ENCODE measurements around the gene AGPAT2. TPM values are rescaled to one million over a fixed set of nuclear protein-coding genes. Genes with fewer than 3 reads are reported as not detected.

AGPAT2 gene
- total and polyA plus RNA-seq, 4 donors, result 26.9 to 64.9 (median 40.5) TPM

GRCh38 chr9:136676297-136676794 lies 10.9 kb downstream of the AGPAT2 start:
- H3K9me3 ChIP-seq (ENCODE audit: control insufficient read depth, low read length), result no peaks in the 10 kb centered on the region
- H3K4me3 ChIP-seq (ENCODE audit: low read length in 2 of 2), result no peak overlapping the region
- intact Hi-C loops (cut with DNase I), result no loop called here
- no peaks in the 10 kb centered on the region for H3K27me3 ChIP-seq (ENCODE audit: control insufficient read depth in 1 of 2, insufficient read depth in 2 of 2, low read length in 1 of 2)
- H3K27ac ChIP-seq (ENCODE audit: low read depth in 1 of 2, low read length in 2 of 2), result no peak overlapping the region
- ATAC-seq (ENCODE audit: low FRiP score) (no peak), DNase-seq (no peak)
- WGBS, 2 donors, result 93% methylated on average over 12 to 13 of the region's 13 CpGs
- no peaks in the 10 kb centered on the region for H3K4me1 ChIP-seq (ENCODE audit: control insufficient read depth in 1 of 2, insufficient read depth in 2 of 2, low read length in 2 of 2)
- no peaks in the 10 kb centered on the region for H3K36me3 ChIP-seq (ENCODE audit: control insufficient read depth in 1 of 2, insufficient read depth in 2 of 2, low read length in 1 of 2)

GRCh38 chr9:136675477-136676296 lies 11.6 kb downstream of the AGPAT2 start:
- no peak overlapping the region for H3K4me3 ChIP-seq (ENCODE audit: low read length in 2 of 2)
- intact Hi-C loops (cut with DNase I), result no loop called here
- no peak overlapping the region for H3K27ac ChIP-seq (ENCODE audit: low read depth in 1 of 2, low read length in 2 of 2)
- no peaks in the 10 kb centered on the region for H3K4me1 ChIP-seq (ENCODE audit: control insufficient read depth in 1 of 2, insufficient read depth in 2 of 2, low read length in 2 of 2)
- no peaks in the 10 kb centered on the region for H3K36me3 ChIP-seq (ENCODE audit: control insufficient read depth in 1 of 2, insufficient read depth in 2 of 2, low read length in 1 of 2)
- ATAC-seq (ENCODE audit: low FRiP score) (no peak), DNase-seq (no peak)
- WGBS, 2 donors, result 90 to 95% methylated on average over 11 to 16 of the region's 16 CpGs
- no peaks in the 10 kb centered on the region for H3K27me3 ChIP-seq (ENCODE audit: control insufficient read depth in 1 of 2, insufficient read depth in 2 of 2, low read length in 1 of 2)
- no peaks in the 10 kb centered on the region for H3K9me3 ChIP-seq (ENCODE audit: control insufficient read depth, low read length)

GRCh38 chr9:136674786-136675349 lies 12.4 kb downstream of the AGPAT2 start:
- H3K4me1 ChIP-seq (ENCODE audit: control insufficient read depth in 1 of 2, insufficient read depth in 2 of 2, low read length in 2 of 2), result no peaks in the 10 kb centered on the region
- no peak for ATAC-seq (ENCODE audit: low FRiP score)

GRCh38 chr9:136673975-136674785 lies 13.1 kb downstream of the AGPAT2 start:
- no peak for DNase-seq
- Histone ChIP-seq H3K4me1 (ENCODE audit: control insufficient read depth in 1 of 2, insufficient read depth in 2 of 2, low read length in 2 of 2) (no peaks in the 10 kb centered on the region), H3K4me3 (ENCODE audit: low read length in 2 of 2) (no peak overlapping the region), H3K36me3 (ENCODE audit: control insufficient read depth in 1 of 2, insufficient read depth in 2 of 2, low read length in 1 of 2) (no peaks in the 10 kb centered on the region), H3K27ac (ENCODE audit: low read depth in 1 of 2, low read length in 2 of 2) (no peak overlapping the region), H3K27me3 (ENCODE audit: control insufficient read depth in 1 of 2, insufficient read depth in 2 of 2, low read length in 1 of 2) (no peaks in the 10 kb centered on the region), H3K9me3 (ENCODE audit: control insufficient read depth, low read length) (no peaks in the 10 kb centered on the region)
- ATAC-seq (ENCODE audit: low FRiP score), result no peak
- intact Hi-C loops (cut with DNase I), result no loop called here
- 87 to 88% methylated on average over 26 of the region's 26 CpGs for WGBS, 2 donors

More at GRCh38 chr9:136674786-136675349, 12.4 kb downstream of the AGPAT2 start:
- no peak overlapping the region for H3K4me3 ChIP-seq (ENCODE audit: low read length in 2 of 2)
- DNase-seq, result no peak
- H3K27me3 ChIP-seq (ENCODE audit: control insufficient read depth in 1 of 2, insufficient read depth in 2 of 2, low read length in 1 of 2), result no peaks in the 10 kb centered on the region
- 71 to 84% methylated on average over 9 to 11 of the region's 11 CpGs for WGBS, 2 donors
- intact Hi-C loops (cut with DNase I), result no loop called here
- no peaks in the 10 kb centered on the region for H3K36me3 ChIP-seq (ENCODE audit: control insufficient read depth in 1 of 2, insufficient read depth in 2 of 2, low read length in 1 of 2)
- H3K27ac ChIP-seq (ENCODE audit: low read depth in 1 of 2, low read length in 2 of 2), result no peak overlapping the region
- H3K9me3 ChIP-seq (ENCODE audit: control insufficient read depth, low read length), result no peaks in the 10 kb centered on the region

GRCh38 chr9:136673088-136673974 lies 13.9 kb downstream of the AGPAT2 start:
- Histone ChIP-seq H3K4me3 (ENCODE audit: low read length in 2 of 2) (no peak overlapping the region), H3K9me3 (ENCODE audit: control insufficient read depth, low read length) (no peaks in the 10 kb centered on the region), H3K4me1 (ENCODE audit: control insufficient read depth in 1 of 2, insufficient read depth in 2 of 2, low read length in 2 of 2) (no peaks in the 10 kb centered on the region), H3K27ac (ENCODE audit: low read depth in 1 of 2, low read length in 2 of 2) (no peak overlapping the region), H3K27me3 (ENCODE audit: control insufficient read depth in 1 of 2, insufficient read depth in 2 of 2, low read length in 1 of 2) (no peaks in the 10 kb centered on the region), H3K36me3 (ENCODE audit: control insufficient read depth in 1 of 2, insufficient read depth in 2 of 2, low read length in 1 of 2) (no peaks in the 10 kb centered on the region)
- ATAC-seq (ENCODE audit: low FRiP score) (no peak), DNase-seq (no peak)
- WGBS, 2 donors, result 87% methylated on average over 35 of the region's 35 CpGs
- intact Hi-C loops (cut with DNase I), result no loop called here

GRCh38 chr9:136672431-136673087 lies 14.7 kb downstream of the AGPAT2 start:
- H3K4me1 ChIP-seq (ENCODE audit: control insufficient read depth in 1 of 2, insufficient read depth in 2 of 2, low read length in 2 of 2), result no peaks in the 10 kb centered on the region
- no peaks in the 10 kb centered on the region for H3K36me3 ChIP-seq (ENCODE audit: control insufficient read depth in 1 of 2, insufficient read depth in 2 of 2, low read length in 1 of 2)
- no peak overlapping the region for H3K4me3 ChIP-seq (ENCODE audit: low read length in 2 of 2)
- no peak for DNase-seq
- intact Hi-C loops (cut with DNase I), result no loop called here
- no peak for ATAC-seq (ENCODE audit: low FRiP score)
- WGBS, 2 donors, result 75 to 77% methylated on average over 14 of the region's 14 CpGs
- H3K27ac ChIP-seq (ENCODE audit: low read depth in 1 of 2, low read length in 2 of 2), result no peak overlapping the region
- H3K9me3 ChIP-seq (ENCODE audit: control insufficient read depth, low read length), result no peaks in the 10 kb centered on the region
- H3K27me3 ChIP-seq (ENCODE audit: control insufficient read depth in 1 of 2, insufficient read depth in 2 of 2, low read length in 1 of 2), result no peaks in the 10 kb centered on the region

- intact Hi-C loops (cut with DNase I), result no loop called here
- peak; percentile 40 for ATAC-seq (ENCODE audit: low FRiP score)
- no peaks in the 10 kb centered on the region for H3K36me3 ChIP-seq (ENCODE audit: control insufficient read depth in 1 of 2, insufficient read depth in 2 of 2, low read length in 1 of 2)
Observed at GRCh38 chr9:136671646-136672430, 15.4 kb downstream of the AGPAT2 start.

More at GRCh38 chr9:136671646-136672430, 15.4 kb downstream of the AGPAT2 start:
- H3K9me3 ChIP-seq (ENCODE audit: control insufficient read depth, low read length), result no peaks in the 10 kb centered on the region
- H3K4me1 ChIP-seq (ENCODE audit: control insufficient read depth in 1 of 2, insufficient read depth in 2 of 2, low read length in 2 of 2), result no peaks in the 10 kb centered on the region
- H3K27me3 ChIP-seq (ENCODE audit: control insufficient read depth in 1 of 2, insufficient read depth in 2 of 2, low read length in 1 of 2), result no peaks in the 10 kb centered on the region
- H3K4me3 ChIP-seq (ENCODE audit: low read length in 2 of 2), result no peak overlapping the region
- 55 to 58% methylated on average over 24 to 27 of the region's 27 CpGs for whole genome bisulfite sequencing, 2 donors
- no peak overlapping the region for H3K27ac ChIP-seq (ENCODE audit: low read depth in 1 of 2, low read length in 2 of 2)
- DNase-seq, result no peak
